ENCODE measurements around the gene IRX2. TPM values are rescaled to one million over a fixed set of nuclear protein-coding genes. Genes with fewer than 3 reads are reported as not detected.

IRX2 gene
- total RNA-seq, 4 donors from 2014 or later: 2.5 to 7.6 (median 5.5) TPM

DNA sequence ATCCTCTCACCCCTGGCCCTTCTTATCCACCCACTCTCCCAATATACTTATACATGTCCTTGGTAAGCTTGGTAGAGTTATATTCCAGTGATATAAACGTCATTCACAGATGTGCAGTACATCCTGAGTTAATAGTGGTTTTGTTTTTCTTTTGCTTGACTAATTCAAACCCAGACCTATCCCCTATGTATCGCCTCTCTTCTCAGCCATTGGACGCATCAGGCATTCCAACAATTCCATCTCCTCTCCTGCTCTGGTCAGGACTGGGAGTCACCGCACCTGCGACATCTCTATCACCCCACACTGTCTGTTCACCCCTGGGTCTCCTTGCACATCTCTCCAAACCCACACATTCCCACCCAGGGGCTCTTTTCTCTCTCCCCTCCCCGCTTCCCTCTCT is 21.9 kb upstream of the IRX2 start:
- Histone ChIP-seq H3K9me3 (no peaks in the 10 kb centered on the region), H3K27me3 (no peaks in the 10 kb centered on the region), H3K4me1 (no peaks in the 10 kb centered on the region), H3K4me3 (replicated peaks in 1 of 3) (no peak overlapping the region), H3K36me3 (no peaks in the 10 kb centered on the region), H3K27ac (no peak overlapping the region)
- intact Hi-C loops (cut with DNase I): no loop called here
- no peak for TF ChIP-seq POLR2A (IDR thresholded peaks at IDR 0.05)
- TF ChIP-seq, protein P1, sequence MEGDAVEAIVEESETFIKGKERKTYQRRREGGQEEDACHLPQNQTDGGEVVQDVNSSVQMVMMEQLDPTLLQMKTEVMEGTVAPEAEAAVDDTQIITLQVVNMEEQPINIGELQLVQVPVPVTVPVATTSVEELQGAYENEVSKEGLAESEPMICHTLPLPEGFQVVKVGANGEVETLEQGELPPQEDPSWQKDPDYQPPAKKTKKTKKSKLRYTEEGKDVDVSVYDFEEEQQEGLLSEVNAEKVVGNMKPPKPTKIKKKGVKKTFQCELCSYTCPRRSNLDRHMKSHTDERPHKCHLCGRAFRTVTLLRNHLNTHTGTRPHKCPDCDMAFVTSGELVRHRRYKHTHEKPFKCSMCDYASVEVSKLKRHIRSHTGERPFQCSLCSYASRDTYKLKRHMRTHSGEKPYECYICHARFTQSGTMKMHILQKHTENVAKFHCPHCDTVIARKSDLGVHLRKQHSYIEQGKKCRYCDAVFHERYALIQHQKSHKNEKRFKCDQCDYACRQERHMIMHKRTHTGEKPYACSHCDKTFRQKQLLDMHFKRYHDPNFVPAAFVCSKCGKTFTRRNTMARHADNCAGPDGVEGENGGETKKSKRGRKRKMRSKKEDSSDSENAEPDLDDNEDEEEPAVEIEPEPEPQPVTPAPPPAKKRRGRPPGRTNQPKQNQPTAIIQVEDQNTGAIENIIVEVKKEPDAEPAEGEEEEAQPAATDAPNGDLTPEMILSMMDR (IDR thresholded peaks at IDR 0.05): no peak
- no peak for DNase-seq
- 75 to 78% methylated on average over 6 of the region's 6 CpGs for WGBS, 2 donors

DNA sequence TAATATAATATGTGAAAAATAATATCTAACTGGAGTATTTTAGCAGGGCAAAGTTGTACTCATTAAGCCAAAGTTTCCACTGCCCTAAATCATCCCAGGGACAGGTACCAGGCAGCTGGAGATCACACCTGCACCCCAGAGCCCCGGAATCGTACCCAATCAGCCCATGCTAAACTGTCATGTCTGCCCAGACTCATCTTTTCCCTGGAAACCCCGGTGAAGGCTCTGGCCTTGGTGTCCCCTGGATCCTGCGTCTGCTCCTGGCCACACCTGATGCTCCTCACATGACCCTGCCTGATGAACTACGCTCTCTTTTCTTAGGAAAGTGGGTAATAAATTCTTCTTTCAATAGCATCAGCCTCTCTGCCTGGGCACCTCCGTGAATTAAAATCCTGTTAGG is 15.6 kb upstream of the IRX2 start:
- Histone ChIP-seq H3K27me3 (no peaks in the 10 kb centered on the region), H3K27ac (no peak overlapping the region), H3K36me3 (no peaks in the 10 kb centered on the region), H3K9me3 (no peaks in the 10 kb centered on the region), H3K4me3 (replicated peaks in 1 of 3) (no peak overlapping the region), H3K4me1 (no peaks in the 10 kb centered on the region)
- intact Hi-C loops (cut with DNase I): no loop called here
- 87 to 89% methylated on average over 6 of the region's 6 CpGs for WGBS, 2 donors
- TF ChIP-seq POLR2A (IDR thresholded peaks at IDR 0.05): no peak
- TF ChIP-seq, protein P1 (IDR thresholded peaks at IDR 0.05): no peak
- no peak for DNase-seq

DNA sequence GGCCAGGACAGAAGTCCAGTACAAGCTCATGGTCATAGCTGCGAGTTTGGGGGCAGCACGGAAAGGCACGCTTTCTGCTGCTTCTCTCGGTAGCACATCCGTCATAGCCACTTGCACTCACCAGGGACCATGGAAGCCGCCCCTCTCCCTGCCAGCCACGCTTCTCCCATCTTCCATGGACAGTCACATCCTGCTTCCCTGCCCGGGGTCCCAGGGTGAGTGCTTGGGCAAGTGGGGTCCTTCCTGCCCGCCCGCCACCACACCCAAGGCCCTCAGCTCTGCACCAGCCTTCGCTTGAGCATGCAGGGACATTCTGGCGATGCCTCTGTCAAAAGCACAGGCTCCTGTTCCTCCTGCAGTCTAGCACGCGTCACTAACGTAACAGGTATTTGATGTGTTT is 13.1 kb upstream of the IRX2 start:
- Histone ChIP-seq H3K9me3 (no peaks in the 10 kb centered on the region), H3K36me3 (no peaks in the 10 kb centered on the region), H3K4me1 (no peaks in the 10 kb centered on the region), H3K27ac (no peak overlapping the region), H3K4me3 (replicated peaks in 1 of 3) (no peak overlapping the region), H3K27me3 (no peaks in the 10 kb centered on the region)
- intact Hi-C loops (cut with DNase I): no loop called here
- no peak for DNase-seq
- TF ChIP-seq POLR2A (IDR thresholded peaks at IDR 0.05): no peak
- TF ChIP-seq, protein P1 (IDR thresholded peaks at IDR 0.05): no peak
- 84 to 87% methylated on average over 14 to 15 of the region's 15 CpGs for WGBS, 2 donors

DNA sequence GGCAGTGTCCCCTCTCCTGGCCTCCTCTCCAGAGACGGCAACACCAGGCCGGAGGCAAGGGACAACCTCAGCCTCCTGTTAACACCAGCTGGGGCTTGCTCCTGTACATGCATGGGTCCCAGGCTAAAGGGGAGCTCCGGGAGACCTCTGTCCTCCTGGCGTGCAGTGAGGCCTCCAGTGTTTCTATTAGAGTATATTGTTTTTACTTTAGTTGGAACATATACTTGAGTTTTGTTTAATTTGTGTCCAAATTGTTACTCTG is 12.0 kb upstream of the IRX2 start:
- no peaks in the 10 kb centered on the region for H3K4me1 ChIP-seq

DNA sequence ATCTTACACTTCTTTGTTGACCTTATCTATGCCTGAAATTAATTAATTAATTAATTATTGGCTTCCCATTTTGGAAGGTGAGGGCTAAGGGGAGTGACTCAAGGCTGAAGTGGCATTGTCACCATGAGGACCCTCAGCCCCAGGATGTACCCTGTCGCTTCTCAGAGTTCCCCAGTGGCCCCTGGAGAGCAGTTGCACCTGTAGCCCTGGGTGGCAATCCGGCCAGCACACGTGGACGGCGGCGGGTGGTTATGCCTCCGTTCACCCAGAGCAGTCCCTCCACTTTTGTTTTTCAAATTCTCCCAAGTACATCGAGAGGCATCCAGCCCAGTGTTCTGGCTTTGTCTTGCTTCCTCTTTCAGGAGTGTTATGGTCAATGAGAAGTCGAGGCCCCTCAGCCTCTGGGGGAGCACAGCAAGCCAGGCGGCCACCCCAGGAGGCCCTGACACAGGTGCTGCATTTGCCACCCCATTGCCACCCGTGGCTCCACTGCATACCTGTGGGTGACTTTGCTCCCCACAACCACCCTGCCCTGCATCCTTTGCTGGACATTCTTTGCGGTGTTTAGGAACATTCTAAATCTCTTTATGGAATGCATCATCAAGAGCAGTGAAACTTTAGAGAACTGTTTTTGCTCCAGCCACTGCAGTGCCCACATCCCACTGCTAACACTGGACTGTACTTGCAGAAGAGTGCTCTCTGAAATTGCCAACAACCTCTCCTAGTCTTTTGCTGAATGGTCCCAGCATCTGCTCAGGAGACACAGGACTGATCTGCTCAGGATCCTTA is 11.5 kb upstream of the IRX2 start:
- peaks cover 1% of the 10 kb centered on the region for H3K27me3 ChIP-seq
- intact Hi-C loops (cut with DNase I): no loop called here
- no peak for DNase-seq
- TF ChIP-seq POLR2A (IDR thresholded peaks at IDR 0.05): no peak
- TF ChIP-seq, protein P1 (IDR thresholded peaks at IDR 0.05): no peak
- H3K27ac ChIP-seq: no peak overlapping the region
- no peak overlapping the region for H3K4me3 ChIP-seq (replicated peaks in 1 of 3)
- H3K4me1 ChIP-seq: no peaks in the 10 kb centered on the region
- H3K9me3 ChIP-seq: no peaks in the 10 kb centered on the region
- WGBS, 2 donors: 75 to 84% methylated on average over 12 of the region's 12 CpGs
- no peaks in the 10 kb centered on the region for H3K36me3 ChIP-seq

More for the DNA sequence above, 12.0 kb upstream of the IRX2 start:
- Histone ChIP-seq H3K9me3 (no peaks in the 10 kb centered on the region), H3K36me3 (no peaks in the 10 kb centered on the region), H3K4me3 (replicated peaks in 1 of 3) (no peak overlapping the region), H3K27ac (no peak overlapping the region), H3K27me3 (no peaks in the 10 kb centered on the region)
- TF ChIP-seq, protein P1 (IDR thresholded peaks at IDR 0.05): no peak
- no peak for TF ChIP-seq POLR2A (IDR thresholded peaks at IDR 0.05)
- intact Hi-C loops (cut with DNase I): no loop called here
- no peak for DNase-seq
- WGBS, 2 donors: 82 to 84% methylated on average over 4 of the region's 4 CpGs
